ENCODE results near the gene LAMC1.

Gene LAMC1

GRCh38 chr1:183152180-183152579, 129.0 kb downstream of the LAMC1 start:
- TF ChIP-seq CTCF (IDR thresholded peaks at IDR 0.05; ENCODE audit: low read depth, low read length), result no peak
- no peak for DNase-seq (ENCODE audit: extremely low read depth, low read depth)

- DNase-seq (ENCODE audit: extremely low read depth, low read depth), result no peak
- TF ChIP-seq CTCF (IDR thresholded peaks at IDR 0.05; ENCODE audit: low read depth, low read length), result no peak
Measured at GRCh38 chr1:183155939-183156338, 132.7 kb downstream of the LAMC1 start.

- no peak for DNase-seq (ENCODE audit: extremely low read depth, low read depth)
- no peak for TF ChIP-seq CTCF (IDR thresholded peaks at IDR 0.05; ENCODE audit: low read depth, low read length)
Measured at GRCh38 chr1:183159960-183160359, 136.7 kb downstream of the LAMC1 start.

GRCh38 chr1:183161391-183161790, 138.2 kb downstream of the LAMC1 start:
- DNase-seq (ENCODE audit: extremely low read depth, low read depth), result no peak

GRCh38 chr1:183163316-183163715, 140.1 kb downstream of the LAMC1 start:
- no peak for TF ChIP-seq CTCF (IDR thresholded peaks at IDR 0.05; ENCODE audit: low read depth, low read length)
- no peak for DNase-seq (ENCODE audit: extremely low read depth, low read depth)

More at GRCh38 chr1:183161391-183161790, 138.2 kb downstream of the LAMC1 start:
- no peak for TF ChIP-seq CTCF (IDR thresholded peaks at IDR 0.05; ENCODE audit: low read depth, low read length)

GRCh38 chr1:183164340-183164739, 141.1 kb downstream of the LAMC1 start:
- no peak for DNase-seq (ENCODE audit: extremely low read depth, low read depth)
- TF ChIP-seq CTCF (IDR thresholded peaks at IDR 0.05; ENCODE audit: low read depth, low read length), result no peak

- TF ChIP-seq CTCF (IDR thresholded peaks at IDR 0.05; ENCODE audit: low read depth, low read length), result no peak
- DNase-seq (ENCODE audit: extremely low read depth, low read depth), result no peak
Measured at GRCh38 chr1:183164963-183165362, 141.7 kb downstream of the LAMC1 start.

Measured in AG09319 (cell line).